Activated T-cell treated with anti-CD3 and anti-CD28 coated beads for 4 hours (primary cell): Measurements from ENCODE around the gene LRRC75A.
"Not testable (repeated sequence)": the region's sequence is repeated elsewhere in the genome, so short reads cannot be mapped to it uniquely, and the experiment has no call there.

Experiments used
- DNase-seq: peaks from one replicate; pipeline ENCODE4 v3.0.0-alpha.2; 2020

Gene LRRC75A, protein sequence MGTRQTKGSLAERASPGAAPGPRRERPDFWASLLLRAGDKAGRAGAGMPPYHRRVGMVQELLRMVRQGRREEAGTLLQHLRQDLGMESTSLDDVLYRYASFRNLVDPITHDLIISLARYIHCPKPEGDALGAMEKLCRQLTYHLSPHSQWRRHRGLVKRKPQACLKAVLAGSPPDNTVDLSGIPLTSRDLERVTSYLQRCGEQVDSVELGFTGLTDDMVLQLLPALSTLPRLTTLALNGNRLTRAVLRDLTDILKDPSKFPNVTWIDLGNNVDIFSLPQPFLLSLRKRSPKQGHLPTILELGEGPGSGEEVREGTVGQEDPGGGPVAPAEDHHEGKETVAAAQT

DNA sequence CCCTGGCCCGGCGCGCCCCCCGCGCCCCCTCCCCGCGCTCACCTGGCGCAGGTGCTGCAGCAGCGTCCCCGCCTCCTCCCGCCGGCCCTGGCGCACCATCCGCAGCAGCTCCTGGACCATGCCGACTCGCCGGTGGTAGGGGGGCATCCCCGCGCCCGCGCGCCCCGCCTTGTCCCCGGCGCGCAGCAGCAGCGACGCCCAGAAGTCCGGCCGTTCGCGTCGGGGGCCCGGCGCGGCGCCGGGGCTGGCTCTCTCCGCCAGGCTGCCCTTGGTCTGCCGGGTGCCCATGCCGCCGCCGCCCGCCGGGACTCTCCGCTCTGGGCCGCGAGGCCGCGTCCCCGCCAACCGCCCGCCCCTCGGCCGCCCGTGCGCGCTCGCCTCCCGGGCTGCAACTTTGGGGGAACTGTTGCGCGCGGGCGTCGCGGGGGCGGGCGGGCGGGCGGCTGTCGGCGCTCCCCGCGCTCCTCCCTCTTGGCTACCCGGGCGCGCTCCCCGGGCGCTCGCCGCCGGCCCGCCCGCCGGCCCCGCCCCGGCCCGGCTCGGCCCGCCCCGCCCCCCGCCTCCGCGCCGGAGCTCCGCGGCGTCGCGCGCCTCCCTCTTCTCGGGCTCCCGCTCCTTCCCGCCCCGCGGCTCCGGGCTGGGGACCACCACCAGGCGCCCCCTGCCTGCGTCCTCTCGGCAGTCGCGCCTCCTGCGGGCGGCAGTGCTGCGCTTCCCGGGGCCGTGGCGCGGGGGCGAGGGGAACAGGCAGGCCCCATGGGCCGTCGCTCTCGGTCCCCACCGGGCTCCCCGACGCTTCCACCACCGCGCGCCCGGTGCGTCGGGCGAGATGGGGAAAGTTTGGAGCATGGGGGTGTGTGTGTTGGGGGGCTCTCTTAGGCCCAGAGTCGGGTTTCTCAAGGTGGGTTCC, at the start of gene LRRC75A:
TSS of gene LRRC75A (minus strand) at position 491 of the 910 bp plus-strand sequence. CDS start at position 288, 203 bp downstream.
- DNase-seq, result peak; percentile 42

DNA sequence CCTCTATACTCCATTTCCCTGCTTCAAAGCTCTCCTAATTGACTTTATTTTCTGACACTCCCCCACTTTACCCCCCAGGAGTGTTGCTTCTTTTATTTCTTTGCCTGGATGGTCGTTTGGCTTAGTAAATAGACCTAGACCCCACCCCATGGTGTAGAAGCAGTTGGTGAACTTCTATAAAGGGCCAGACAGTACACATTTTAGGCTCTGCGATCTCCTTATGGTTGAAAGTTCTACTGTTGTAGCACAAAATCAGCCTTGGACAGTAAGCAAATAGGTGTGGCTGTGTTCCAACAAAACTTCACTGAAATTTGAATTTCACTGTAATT, 45.1 kb upstream of the LRRC75A start:
- no peak for DNase-seq

DNA sequence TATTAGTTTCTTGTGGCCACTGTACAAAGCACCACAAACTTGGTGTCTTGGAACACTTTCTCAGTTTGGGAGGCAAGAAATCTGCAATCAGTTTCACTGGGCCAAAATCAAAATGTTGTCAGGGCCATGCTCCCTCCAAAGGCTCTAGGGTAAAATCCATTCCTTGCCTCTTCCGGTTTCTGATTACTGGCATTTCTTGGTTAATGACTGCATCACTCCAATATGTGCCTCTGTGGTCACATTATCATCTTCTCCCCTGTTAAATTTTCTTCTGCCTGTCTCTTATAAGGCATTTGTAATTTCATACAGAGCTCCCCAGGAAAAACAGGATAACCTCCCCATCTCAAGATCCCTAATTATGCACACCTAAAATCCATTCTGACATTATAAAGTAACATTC, 42.2 kb upstream of the LRRC75A start:
- DNase-seq, result no peak

DNA sequence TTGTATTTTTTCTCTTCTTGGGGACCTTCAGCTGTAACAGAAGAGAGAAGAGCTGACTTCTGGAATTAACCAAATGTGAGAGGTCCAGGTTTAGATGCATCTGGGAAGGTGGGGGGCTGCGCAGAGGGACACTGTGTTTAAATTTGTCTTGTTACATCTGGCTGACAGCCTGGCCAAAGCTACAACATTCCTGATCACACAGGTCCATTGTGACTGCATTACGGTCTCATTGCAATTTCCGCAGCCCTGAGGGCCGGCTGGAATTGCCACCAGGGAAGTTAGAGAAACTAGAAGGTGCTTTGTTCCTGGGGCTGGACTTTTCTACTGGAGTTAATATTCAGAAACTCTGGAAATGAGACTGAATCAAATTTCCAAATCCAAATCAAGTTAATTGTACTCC, 37.9 kb upstream of the LRRC75A start:
- DNase-seq, result no peak

DNA sequence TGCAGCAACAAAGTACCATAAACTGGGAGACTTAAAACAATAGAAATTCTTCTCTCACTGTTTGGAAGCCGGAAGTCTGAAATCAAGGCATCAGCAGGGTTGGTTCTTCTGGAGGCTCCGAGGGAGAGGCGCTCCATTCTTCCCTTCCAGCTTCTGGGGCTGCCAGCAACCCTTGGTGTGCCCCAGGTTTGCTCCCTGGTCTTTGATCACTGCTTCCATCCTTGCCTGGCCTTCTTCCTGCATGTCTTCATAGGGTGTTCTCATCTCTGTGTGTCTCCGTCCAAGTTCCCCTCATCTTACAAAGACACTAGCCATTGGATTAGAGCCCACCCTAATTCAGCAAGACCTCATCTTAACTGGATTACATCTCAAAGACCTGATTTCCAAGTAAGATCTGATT, 35.3 kb upstream of the LRRC75A start:
- no peak for DNase-seq

DNA sequence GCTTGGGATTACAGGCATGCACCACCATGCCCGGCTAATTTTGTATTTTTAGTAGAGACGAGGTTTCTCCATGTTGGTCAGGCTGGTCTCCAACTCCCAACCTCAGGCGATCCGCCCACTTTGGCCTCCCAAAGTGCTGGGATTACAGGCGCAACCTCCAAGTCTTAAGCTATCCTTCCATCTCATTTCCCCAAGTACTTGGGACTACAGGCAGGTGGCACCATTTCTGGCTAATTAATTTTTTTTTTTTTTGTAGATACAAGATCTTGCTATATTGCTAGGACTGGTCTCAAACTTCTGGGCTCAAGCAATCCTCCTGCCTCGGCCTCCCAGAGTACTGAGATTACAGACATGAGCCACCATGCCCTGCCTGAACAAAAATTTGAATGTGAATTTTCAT, 33.6 kb upstream of the LRRC75A start:
- DNase-seq, result not testable (repeated sequence)

DNA sequence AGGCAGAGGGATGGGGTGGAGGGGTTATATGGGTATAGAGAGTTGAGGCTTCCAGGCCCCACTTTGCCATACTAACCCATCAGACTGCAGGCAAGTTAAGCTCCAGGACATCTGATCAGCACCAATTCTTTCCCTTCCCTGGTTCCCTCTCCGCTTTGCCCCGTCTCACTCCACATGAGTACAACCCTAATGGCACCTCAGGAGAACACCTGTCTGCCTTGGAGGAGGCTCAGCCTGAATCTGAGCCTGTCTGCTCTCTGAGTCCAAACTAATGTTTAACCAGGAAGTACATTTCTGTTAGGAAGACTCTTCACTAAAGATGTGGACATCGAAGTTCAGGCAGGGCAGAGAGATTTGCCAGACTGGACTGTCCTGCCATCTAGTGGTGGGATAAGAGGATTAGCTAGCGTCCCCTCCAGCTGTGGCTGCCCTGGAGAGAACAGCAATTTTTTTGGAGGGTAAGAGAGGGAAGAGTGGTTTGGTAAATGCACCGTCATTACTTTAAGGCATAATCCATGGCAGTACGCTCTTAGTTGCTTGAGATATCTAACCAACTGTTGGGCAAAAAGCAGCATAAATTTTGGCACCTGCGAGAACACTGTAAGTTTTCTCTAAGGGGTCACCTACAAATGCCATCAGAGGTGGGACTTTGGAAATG, 29.2 kb upstream of the LRRC75A start:
- peak; percentile 51 for DNase-seq

DNA sequence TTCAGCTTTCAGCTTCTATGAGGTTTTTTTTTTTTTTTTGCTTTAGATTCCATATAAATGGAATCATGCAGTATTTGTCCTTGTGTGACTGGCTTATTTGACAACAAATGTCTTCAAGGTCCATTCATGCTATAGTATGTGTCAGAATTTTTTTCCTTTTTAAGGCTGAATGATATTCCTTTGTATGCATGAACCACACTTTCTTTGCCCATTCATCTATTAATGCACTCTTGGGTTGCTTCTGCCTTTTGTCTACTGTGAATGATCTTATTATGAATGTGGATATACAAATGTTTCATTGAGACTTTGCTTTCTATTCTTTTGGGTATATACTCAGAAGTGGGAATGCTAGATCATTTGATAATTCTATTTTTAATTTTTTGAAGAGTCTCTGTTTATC, 27.0 kb upstream of the LRRC75A start:
- DNase-seq, result no peak

DNA sequence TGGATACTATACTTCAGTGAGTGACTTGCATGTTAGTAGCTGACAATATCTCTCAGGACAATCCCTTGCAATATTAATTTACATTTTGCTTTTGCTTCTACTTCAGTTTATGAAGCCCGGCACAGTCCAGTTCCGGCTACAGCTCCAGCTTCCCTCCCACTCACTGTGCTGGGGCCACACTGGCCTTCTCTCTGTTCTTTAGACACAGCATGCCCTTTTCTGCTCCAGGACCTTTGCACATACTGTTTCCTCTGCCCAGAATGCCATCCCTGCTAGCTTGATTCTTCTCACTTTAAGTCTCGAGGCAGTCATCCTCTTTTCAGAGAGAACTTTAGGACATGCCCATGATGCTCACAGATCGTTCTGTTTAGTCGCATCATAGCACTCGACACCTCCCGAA, 25.5 kb upstream of the LRRC75A start:
- no peak for DNase-seq

DNA sequence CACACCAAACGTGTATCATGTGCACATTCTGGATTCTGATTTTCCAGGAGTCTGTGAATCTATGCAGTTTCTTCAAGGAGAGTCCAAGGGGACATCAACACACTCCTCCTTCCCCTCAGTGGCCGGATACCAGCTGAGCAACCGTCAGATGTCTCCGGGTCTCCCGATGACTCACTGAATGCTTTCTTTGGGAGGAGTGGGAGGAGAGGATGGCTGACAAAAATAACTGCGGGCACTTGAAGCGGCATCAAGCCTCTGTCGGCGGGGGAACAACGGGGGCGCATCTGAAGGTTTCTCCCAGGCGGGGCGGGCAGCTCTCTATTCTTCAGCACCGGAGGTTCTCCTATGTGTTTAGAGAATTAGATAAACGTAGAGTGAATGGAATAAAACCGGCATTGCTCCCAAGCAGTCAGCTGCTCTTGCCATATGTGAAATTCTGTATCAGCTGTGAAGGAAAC, 24.6 kb upstream of the LRRC75A start:
- no peak for DNase-seq

DNA sequence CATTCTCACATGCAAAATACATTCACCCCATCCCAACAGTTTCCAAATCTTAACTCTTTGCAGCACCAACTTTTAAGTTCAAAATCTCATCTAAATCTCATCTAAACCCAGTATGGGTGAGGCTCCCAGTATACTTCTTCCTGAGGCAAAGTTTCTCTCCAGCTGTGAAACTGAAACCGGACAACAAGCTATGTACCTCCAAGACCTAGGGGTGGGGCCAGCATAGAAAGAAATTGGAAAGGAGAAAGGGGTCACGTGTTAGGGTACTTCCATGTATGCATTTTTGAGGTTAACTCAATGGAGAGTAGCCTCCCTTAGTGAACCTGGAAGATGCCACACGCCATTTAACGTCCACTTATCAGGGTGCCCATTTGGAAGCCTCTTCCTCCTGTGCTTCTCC, 23.9 kb upstream of the LRRC75A start:
- DNase-seq, result no peak

DNA sequence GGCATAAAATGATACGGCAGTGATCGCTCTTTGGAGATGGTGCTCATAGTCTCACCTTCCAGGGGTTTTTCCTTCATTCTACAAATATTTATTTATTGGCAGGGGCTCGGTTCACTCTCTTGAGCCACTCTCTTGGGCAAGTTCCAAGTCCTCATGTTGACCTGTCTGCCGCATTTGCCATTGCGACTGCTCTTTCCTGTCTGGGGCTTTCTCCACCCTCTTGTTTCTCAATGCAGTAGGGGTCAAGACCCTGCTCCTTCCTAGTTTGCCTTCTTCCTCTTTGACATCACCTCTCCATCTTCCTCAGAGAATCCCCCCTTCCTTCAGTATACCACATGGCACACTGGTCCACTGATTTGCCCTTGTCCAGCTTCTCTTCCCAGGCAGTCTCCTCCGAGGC, 21.9 kb upstream of the LRRC75A start:
- no peak for DNase-seq

DNA sequence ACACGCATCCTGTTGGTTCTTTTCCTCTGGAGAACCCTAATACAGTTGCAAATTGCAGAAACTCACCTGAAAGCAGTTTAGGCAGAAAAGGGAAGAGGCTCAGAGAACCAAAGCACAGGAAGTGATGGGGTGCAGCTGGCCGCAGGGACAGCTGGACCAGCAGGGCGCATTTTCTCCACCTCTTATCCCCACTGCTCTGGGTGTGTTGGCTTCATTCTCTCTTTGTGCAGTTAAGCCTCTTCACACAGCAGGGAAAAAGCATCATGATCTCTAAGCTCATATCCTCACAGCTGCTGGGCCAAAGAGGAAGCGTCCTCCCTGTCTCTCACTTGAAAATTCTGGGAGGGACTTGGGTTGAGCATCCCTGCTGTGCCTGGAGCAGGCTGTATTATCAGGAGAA, 20.0 kb upstream of the LRRC75A start:
- DNase-seq, result no peak

DNA sequence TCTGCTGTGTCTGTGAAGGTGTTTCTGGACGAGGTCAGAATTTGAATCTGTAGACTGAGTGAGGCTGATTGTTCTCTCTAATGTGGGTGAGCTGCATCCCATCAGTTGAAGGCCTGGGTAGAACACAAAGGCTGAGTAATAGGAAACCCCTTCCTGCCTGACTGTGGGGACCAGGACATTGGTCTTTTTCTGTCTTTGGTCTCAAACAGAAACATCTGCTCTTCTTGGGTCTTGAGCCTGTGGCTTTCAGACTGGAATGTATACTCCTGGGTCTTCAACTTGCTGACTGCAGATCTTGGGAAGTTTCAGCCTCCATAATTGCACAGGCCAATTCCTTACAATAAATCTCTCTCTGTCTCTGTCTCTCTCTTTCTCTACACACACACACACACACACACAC, 19.6 kb upstream of the LRRC75A start:
- DNase-seq, result no peak

DNA sequence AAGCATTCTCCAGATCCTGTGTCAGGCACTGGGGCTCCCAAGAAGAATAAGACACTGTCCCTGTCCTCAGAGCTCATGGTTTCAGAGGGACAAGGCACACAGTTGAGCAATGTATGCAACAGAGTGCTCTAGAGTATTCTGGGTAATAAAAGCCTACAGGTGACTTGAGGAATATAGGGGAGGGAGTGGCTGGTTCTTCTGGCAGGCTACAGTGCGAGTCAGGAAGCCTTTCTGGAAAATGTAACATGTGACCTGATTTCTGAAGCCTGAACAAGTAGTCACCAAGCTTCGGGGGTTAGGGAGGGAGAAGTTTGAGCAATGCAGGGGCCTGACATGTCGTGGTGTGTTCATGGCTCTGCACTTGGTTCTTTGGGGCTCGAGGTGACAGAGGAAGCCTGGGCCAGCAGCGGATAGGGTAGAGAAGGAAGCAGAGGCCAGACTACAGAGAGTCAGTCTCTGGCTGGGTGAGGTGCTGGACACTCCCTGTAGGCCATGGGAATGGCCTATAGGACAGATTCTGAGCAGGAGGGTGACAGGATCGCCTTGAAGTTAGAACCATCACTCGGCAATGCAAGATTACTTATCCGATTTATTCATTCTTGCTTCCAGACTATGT, 16.0 kb upstream of the LRRC75A start:
- no peak for DNase-seq

DNA sequence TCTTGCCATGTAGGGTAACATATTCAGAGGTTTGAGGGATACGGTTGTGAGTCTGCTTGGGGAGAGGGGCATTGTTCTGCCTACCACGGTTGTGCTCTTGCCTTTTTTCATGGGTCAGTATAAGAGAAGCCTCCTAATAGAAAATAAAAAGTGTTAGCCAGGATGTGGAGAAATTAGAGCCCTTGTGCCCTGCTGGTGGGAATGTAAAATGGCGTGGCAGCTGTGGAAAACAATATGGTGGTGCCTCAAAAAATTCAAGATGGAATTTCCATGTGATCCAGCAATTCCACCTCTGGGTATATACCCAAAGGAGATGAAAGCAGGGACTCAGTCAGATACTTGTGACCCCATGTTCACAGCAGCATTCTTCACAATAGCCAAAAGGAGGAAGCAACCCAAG, 14.2 kb upstream of the LRRC75A start:
- DNase-seq, result no peak

DNA sequence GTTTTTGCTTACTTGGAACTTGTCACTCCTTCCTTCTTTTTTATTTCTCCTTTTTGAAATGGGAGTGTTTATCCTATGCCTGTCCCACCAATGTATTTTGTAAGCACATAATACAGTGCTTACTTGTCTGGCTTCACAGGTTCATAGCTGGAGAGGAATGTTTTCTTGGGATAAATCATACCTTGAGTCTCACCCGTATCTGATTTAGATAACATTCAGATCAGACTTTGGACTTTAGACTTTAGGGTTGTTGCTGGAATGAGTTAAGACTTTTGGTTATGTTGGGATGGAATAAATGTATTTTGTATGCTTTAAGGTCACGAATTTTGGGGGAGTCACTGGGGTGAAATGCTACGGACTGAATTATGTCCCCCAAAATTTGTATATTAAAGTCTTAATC, 13.0 kb upstream of the LRRC75A start:
- no peak for DNase-seq

DNA sequence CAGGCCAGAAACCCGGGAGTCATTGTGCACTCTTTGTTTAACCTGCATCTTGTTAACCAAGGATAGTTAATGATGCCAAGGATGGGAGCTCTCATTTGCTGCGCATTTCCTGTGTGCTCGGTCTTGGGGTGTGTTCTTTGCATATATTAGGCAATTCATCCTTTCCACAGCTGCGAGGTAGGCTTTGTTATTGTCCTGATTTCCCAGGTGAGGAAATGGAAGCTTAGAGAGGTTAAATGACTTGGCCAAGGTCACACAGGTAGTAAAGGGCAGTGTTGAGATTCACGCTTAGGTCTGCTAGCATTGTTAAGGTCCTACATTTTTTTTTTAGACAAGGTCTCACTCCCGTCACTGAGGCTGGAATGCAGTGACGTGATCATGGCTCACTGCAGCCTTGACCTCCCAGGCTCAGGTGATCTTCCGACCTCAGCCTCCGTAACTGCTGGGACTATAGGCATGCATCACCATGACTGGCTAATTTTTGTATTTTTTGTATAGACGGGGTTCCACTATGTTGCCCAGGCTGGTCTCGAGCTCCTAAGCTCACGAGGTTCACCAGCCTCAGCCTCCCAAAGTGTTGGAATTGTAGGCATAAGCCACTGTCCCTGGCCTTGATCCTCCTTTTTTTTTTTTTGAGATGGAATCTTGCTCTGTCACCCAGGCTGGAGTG, 5.0 kb upstream of the LRRC75A start:
- no peak for DNase-seq

DNA sequence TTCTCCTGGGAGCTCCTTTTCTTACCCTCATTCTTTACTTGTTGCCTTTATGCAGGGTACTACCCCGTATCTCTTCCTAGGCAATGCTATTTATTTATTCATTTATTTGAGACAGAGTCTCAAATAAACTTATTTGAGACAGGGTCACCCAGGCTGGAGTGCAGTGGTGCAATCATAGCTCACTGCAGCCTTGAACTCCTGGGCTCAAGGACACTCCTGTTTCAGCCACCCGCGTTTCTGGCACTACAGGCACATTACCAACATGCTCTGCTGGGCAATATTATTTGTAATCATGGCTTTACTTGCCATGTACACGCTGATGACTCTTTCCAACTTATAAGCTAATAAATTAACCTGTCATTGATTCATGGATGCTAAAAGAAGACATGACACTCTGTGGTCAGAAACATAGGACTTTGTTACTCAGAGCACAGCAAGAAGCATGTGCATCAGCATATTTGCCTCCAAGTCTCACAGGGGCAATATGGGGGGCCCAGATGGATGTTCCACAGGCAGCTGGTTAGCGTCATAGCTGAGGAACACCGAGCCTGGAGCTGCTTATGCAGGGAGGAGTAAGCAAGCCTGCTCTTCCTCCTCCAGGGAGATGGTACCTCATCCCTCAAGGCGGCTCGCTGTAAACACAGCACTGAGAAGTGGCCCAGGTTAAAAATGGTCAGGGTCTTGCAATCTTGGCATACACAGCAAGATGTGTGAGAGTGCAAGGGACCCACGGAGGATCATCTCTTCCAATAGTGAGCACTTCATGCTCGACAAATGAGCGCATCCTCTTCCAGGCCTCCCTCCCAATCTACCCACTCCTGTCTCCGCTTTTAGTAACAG, 4.2 kb upstream of the LRRC75A start:
- DNase-seq, result no peak

DNA sequence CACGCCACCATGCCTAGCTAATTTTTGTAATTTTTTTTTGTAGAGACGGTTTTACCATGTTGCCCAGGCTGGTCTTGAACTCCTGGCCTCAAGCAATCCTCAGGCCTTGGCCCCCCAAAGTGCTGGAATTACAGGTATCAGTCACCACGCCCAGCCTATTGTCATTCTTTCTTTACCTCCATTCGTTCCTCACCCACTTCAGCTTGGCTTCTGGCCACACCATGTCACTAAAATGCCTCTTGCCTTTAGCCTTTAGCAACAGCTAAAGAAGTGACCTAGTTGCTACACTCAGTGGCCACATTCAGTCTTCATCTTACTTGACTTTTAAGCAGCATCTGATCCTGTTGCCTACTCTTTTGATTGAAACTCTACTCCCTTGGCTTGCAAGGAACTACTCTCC, 3.6 kb upstream of the LRRC75A start:
- no peak for DNase-seq

DNA sequence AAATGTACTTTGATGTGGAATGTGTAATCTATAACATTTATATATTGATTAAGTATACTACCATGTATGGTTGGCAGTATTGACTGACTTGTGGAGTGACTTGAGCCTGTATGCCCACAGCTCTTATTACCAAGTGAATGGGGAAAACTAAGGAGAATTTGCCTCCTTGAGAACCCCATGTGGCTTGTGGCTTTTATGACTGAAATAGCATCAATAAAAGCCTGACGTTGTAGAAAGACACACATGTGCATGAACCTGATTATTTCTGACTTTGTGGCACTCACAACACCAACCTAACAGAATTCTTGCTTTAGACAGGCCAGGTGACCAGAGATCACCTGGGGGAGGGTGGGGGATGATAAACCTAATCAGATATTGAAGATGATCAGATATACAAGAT, 2.1 kb upstream of the LRRC75A start:
- DNase-seq, result no peak

DNA sequence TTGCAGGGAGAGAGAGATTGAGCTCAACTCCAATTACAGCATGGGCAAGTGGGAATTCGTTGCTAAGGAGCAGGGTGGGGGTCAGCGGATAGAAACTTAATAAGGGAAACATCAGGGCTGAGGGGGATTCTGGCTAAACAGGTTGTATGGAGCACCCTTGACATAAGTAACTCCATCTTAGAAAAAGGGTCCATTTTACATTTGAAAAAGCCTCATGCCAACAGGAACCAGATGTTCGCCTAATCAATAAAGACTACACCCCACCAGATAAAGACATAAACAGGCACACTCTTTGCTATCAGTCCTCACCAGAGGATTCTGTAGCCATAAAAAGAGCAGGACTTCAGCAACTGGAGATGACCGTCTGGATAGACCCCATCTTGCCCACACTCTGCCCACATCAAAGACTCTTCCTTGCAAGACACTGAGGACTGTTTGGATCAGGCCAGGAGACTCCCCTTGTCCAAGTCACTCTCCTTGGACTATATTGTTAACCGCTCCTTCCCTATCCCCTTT, 1.6 kb upstream of the LRRC75A start:
- DNase-seq, result no peak
